HFFc6 (cell line): ENCODE measurements around the gene MGAT5. TPM values are rescaled to one million over a fixed set of nuclear protein-coding genes. Genes with fewer than 3 reads are reported as not detected.
A peak's percentile ranks its signal among the peaks of the same experiment; 100 is the strongest.

Experiments
- DNase-seq: peaks from one replicate; pipeline ENCODE4 v3.0.0-alpha.2; 2018
- H3K27ac Mint-ChIP-seq: 2 replicates; pipeline ENCODE4 v1.8.0; 2020; ENCODE audit warnings: mild to moderate bottlenecking, mixed read lengths
- H3K27me3 Mint-ChIP-seq: 2 replicates; pipeline ENCODE4 v1.8.0; 2021; ENCODE audit warnings: mild to moderate bottlenecking, moderate library complexity, mixed read lengths; ENCODE audit not compliant: insufficient read depth
- H3K36me3 Mint-ChIP-seq: 2 replicates; pipeline ENCODE4 v1.8.0; 2021; ENCODE audit warnings: low read depth, mixed read lengths
- H3K4me1 Mint-ChIP-seq: 2 replicates; pipeline ENCODE4 v1.8.0; 2020; ENCODE audit warnings: low read depth, mixed read lengths
- H3K4me3 Mint-ChIP-seq: 2 replicates; pipeline ENCODE4 v1.8.0; 2020; ENCODE audit warnings: mild to moderate bottlenecking, moderate library complexity, mixed read lengths
- H3K9me3 Mint-ChIP-seq: 2 replicates; pipeline ENCODE4 v1.8.0; 2020; ENCODE audit warnings: mild to moderate bottlenecking, mixed read lengths
- total RNA-seq, 6 experiments: library from RNA; stranded (reverse); fragmentation: NEBNext Ultra II Directional; extraction: Animal tissue kit (Norgen Biotek cat#: 25700); gene quantifications; 2 replicates in 1 of 6; 3 replicates in 5 of 6; pipeline ENCODE4 v1.2.3, GENCODE V29; 2021
- TF ChIP-seq, protein P1 (sequence below): fragments of 200-600 bp; sonication (generic); IDR thresholded peaks from 2 replicates; pipeline ENCODE4 v1.5.0; 2021; ENCODE audit warnings: antibody characterized with exemption, mild to moderate bottlenecking

MGAT5 gene
- total RNA-seq, 6 experiments from 2014 or later = 104 to 129 (median 113) TPM

DNA sequence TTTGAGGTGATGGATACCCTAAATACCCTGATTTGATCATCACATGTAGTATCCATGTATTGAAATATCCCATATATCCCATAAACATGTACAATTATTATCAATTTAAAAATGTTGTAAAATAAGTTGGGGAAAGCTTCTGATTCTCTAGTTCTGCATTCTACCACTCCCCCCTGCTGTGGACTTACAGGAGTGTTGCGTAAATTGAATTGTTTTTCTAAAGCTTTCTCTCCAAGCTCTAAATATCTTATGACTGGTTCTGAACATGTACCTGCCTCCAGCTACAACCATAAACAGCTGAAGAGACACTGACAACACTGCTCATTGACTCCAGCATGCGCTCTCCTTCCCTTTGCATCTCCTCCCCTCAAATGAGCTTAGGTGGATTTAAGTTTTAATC lies 145.2 kb downstream of the MGAT5 start:
- TF ChIP-seq, protein P1, sequence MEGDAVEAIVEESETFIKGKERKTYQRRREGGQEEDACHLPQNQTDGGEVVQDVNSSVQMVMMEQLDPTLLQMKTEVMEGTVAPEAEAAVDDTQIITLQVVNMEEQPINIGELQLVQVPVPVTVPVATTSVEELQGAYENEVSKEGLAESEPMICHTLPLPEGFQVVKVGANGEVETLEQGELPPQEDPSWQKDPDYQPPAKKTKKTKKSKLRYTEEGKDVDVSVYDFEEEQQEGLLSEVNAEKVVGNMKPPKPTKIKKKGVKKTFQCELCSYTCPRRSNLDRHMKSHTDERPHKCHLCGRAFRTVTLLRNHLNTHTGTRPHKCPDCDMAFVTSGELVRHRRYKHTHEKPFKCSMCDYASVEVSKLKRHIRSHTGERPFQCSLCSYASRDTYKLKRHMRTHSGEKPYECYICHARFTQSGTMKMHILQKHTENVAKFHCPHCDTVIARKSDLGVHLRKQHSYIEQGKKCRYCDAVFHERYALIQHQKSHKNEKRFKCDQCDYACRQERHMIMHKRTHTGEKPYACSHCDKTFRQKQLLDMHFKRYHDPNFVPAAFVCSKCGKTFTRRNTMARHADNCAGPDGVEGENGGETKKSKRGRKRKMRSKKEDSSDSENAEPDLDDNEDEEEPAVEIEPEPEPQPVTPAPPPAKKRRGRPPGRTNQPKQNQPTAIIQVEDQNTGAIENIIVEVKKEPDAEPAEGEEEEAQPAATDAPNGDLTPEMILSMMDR = no peak
- Mint-ChIP-seq H3K4me1 (peaks cover 92% of the 10 kb centered on the region), H3K4me3 (peak overlapping the region; percentile 31; the same call in 1 of the 2 replicates), H3K27me3 (peaks cover 1% of the 10 kb centered on the region), H3K36me3 (peaks cover 31% of the 10 kb centered on the region), H3K9me3 (no peaks in the 10 kb centered on the region), H3K27ac (peak overlapping the region; percentile 97)
- no peak for DNase-seq

GRCh38 chr2:134401081-134401497 lies 147.2 kb downstream of the MGAT5 start:
- H3K9me3 Mint-ChIP-seq = no peaks in the 10 kb centered on the region
- peaks cover 98% of the 10 kb centered on the region for H3K4me1 Mint-ChIP-seq
- H3K4me3 Mint-ChIP-seq = peak overlapping the region; percentile 20
- H3K27ac Mint-ChIP-seq = peak overlapping the region; percentile 97
- no peak for DNase-seq
- H3K36me3 Mint-ChIP-seq = peaks cover 32% of the 10 kb centered on the region
- TF ChIP-seq, protein P1 = no peak
- H3K27me3 Mint-ChIP-seq = no peaks in the 10 kb centered on the region; the same call in 1 of the 2 replicates

DNA sequence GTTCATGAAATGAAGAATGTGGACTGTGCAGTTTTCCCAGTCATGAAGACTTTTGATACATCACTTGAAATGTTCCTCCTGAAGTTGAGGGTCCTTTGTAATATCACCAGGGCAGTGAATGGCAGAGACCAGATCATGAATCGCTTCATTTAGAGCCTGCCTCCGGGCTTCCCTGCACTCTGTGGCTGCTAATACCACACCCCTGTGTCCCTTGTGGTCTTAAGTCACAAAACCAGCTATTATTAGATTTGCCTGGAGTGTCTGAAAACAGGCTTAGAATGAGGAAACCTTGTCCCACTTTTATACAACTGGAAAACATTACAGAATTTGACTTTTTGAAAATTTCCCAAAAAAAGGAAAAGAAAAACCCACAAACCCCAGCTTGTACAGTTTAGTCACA lies 147.9 kb downstream of the MGAT5 start:
- peak overlapping the region; percentile 97 for H3K27ac Mint-ChIP-seq
- H3K4me1 Mint-ChIP-seq = peaks cover 98% of the 10 kb centered on the region

GRCh38 chr2:134402410-134402809 lies 148.5 kb downstream of the MGAT5 start:
- Mint-ChIP-seq H3K4me3 (peak overlapping the region; percentile 50; the same call in 1 of the 2 replicates), H3K27me3 (no peaks in the 10 kb centered on the region; the same call in none of the 2 replicates), H3K36me3 (peaks cover 37% of the 10 kb centered on the region), H3K9me3 (no peaks in the 10 kb centered on the region), H3K27ac (peak overlapping the region; percentile 97), H3K4me1 (peaks cover 98% of the 10 kb centered on the region)
- TF ChIP-seq, protein P1 = no peak
- DNase-seq = no peak

More for the DNA sequence above, 147.9 kb downstream of the MGAT5 start:
- TF ChIP-seq, protein P1 = no peak
- H3K9me3 Mint-ChIP-seq = no peaks in the 10 kb centered on the region
- peaks cover 32% of the 10 kb centered on the region for H3K36me3 Mint-ChIP-seq
- H3K4me3 Mint-ChIP-seq = peak overlapping the region; percentile 20; the same call in 1 of the 2 replicates
- DNase-seq = peak; percentile 20
- no peaks in the 10 kb centered on the region; the same call in 1 of the 2 replicates for H3K27me3 Mint-ChIP-seq

GRCh38 chr2:134405611-134406081 lies 151.8 kb downstream of the MGAT5 start:
- Mint-ChIP-seq H3K9me3 (no peaks in the 10 kb centered on the region), H3K27ac (peak overlapping the region; percentile 95), H3K36me3 (peaks cover 26% of the 10 kb centered on the region), H3K4me1 (peaks cover 98% of the 10 kb centered on the region), H3K27me3 (no peaks in the 10 kb centered on the region; the same call in none of the 2 replicates), H3K4me3 (peak overlapping the region; percentile 11; the same call in 1 of the 2 replicates)
- peak; percentile 58 for DNase-seq
- TF ChIP-seq, protein P1 = no peak
